HG02870 (cell line): Measurements from ENCODE around the gene PKIB.
"Not testable (repeated sequence)": the region's sequence is repeated elsewhere in the genome, so short reads cannot be mapped to it uniquely, and the experiment has no call there.

Experiments used
- ATAC-seq: cut with Tn5 transposase; IDR thresholded peaks from one replicate; pipeline ENCODE4 v1.9.1; 2021; ENCODE audit warnings: mild to moderate bottlenecking, moderate library complexity; ENCODE audit not compliant: unreplicated experiment

Gene PKIB

GRCh38 chr6:122609881-122610689, at the start of gene PKIB:
PKIB (plus strand) TSS chr6:122610405; CDS start chr6:122717795, 107,390 bp downstream.
- peak; percentile 88 for ATAC-seq

- ATAC-seq = no peak
These were observed 46.7 kb upstream of the PKIB start for GRCh38 chr6:122563364-122564052.

DNA sequence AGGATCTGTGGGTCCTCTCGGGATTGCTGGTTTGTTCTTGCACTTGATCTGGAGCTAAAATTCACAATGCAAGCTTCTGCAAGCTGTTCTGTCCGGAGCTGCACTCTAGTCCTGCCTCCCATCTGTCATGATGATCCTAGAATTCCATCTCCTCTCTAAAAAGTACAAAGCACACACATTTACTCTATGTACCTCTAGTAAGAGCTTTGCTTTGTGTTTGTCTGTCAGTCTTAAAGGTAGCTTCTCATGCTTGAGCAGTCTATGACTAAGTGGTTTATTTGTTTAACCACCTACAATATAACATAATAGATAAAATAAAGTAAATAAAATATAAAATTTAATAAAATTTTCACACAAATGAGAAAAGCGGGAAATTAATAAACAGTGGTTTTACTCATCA, 46.0 kb upstream of the PKIB start:
- ATAC-seq = no peak

DNA sequence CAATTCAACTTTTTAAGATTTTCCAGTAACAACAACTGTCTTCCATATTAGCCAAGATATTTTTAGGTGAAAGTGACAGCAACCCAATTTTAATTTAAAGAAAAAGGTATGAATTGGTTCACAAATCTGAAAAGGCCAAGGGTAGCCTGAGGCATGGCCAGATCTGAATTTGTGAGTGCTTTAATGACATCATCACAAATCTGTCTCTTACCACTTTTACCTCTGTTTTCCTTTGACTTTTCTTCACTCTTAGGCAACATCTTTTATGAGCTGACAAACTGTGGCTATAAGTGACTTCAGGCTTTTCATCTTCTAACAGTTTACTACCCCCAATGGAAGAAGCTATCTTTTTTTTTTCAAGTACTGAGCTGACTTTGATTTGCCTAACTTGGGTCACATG, 44.5 kb upstream of the PKIB start:
- no peak for ATAC-seq

GRCh38 chr6:122567034-122567433, 43.2 kb upstream of the PKIB start:
- ATAC-seq = no peak

DNA sequence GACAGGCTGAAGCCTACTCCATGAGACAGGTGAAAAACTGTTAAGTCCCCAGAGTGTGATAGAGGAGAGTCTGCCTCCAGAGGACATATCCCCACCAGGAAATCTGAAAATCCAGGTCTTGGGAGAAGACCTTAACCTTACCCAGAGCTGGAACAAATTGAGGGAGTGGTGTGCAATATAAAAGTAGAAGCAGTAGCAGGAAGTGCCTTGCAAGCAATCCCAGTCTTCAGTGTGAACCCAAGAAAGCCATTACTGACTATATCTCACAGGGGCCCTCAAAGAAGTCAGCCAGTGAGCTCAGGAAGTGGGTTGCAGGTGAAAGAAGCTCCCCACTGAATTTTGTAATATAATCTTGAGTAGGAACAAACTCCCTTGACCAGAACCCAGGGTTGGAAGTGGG, 41.9 kb upstream of the PKIB start:
- no peak for ATAC-seq

GRCh38 chr6:122568797-122569221, 41.4 kb upstream of the PKIB start:
- no peak for ATAC-seq

DNA sequence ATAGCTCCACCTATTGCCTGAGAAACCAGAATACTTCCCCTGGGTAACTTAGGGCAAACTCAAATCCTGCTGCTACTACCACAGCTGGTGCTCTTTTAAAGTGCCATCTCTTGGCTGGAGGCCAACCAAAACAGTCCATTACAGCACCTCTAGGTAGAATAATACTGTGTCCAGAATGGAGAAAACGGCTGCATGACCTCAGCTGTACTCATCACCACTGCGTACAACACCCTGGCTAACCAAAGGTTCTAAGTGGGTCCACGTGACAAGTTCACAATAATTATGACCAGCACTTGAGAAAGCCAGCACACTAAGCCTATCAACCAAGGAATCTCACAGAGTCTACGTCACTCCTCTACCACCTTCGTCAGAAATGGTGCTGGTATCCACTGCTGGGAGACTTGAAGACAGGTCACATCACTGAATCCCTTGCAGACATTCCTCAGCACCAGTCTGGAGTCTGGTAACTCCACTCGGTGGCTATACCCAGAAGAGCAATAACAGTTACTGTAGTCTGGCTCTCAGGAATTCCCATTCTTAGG, 40.9 kb upstream of the PKIB start:
- ATAC-seq = no peak

GRCh38 chr6:122571888-122572287, 38.3 kb upstream of the PKIB start:
- ATAC-seq = no peak

GRCh38 chr6:122576888-122577287, 33.3 kb upstream of the PKIB start:
- no peak for ATAC-seq

DNA sequence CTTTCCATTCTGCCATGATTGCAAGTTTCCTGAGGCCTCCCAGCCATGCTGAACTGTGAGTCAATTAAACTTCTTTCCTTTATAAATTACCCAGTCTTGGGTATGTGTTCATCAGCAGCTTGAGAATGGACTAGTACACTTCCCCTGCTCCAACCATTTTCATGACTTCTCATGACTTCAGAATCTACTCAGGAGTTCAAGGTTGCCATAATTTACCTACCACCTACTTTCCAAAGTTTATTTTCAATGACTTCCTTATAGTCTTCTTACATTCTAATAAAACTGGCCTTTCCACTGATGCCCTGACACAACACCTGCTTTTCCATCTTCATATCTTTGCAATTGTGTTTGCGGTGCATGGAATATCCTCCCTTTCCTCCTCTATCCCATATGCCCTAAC, 31.2 kb upstream of the PKIB start:
- no peak for ATAC-seq

DNA sequence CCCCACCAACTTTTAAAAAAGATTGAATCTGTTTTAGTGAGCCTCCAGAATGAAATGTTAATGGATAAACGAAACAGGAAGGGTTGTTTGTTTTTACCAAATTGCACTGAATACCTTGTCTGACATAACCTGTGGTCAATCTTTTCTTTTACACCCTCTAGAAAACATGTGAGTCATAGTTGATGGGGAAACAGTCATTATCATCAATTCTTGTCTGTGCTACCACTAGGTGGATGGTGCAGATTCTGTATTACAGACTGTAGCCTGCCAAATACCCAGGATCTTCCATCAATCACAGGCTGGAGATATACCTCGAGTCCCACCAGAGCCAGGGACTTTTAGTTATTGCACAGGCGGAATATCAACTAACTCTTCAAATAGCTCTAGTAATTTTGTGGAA, 29.5 kb upstream of the PKIB start:
- ATAC-seq = no peak

- no peak for ATAC-seq
These were observed 21.1 kb upstream of the PKIB start for GRCh38 chr6:122589115-122589514.

DNA sequence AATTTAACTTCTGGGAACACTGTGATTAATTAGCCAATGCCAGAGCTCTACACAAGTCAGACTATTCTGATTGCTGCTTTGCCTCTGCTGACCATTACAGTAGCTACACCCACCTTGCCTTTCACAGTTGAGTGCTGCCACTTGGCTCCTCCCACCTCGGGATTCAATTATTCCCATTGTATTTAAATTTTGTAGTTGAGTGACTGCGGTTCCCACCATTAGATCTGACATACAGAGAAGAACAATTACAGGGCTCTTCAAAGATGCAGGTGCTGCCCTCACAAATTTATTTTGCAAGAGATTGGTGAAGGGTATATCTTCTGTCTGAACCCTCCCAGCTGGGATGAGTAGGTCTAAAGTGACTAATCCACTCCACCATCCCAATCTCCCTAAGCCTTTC, 11.9 kb upstream of the PKIB start:
- not testable (repeated sequence) for ATAC-seq

DNA sequence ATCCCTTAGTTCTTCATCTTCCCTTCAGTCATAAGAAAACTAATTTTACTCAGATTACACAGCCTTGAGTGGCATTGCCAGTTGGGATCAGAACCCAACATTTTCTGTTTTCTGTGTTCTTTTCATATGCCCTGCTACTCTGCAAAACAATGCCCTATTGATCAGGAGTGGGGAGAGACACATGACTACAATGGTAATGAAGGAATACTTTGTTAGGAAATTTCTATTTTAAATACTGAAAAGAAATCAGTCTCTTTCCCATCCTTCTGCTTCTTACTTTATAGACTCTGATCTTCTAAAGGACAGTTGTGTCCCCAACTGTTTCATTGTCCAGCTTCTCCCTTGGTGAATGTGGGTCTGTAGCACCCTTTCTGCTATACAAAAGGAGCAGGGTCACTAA, 5.5 kb upstream of the PKIB start:
- no peak for ATAC-seq

GRCh38 chr6:122610690-122611455, 668 bp downstream of the PKIB start:
- peak; percentile 35 for ATAC-seq

DNA sequence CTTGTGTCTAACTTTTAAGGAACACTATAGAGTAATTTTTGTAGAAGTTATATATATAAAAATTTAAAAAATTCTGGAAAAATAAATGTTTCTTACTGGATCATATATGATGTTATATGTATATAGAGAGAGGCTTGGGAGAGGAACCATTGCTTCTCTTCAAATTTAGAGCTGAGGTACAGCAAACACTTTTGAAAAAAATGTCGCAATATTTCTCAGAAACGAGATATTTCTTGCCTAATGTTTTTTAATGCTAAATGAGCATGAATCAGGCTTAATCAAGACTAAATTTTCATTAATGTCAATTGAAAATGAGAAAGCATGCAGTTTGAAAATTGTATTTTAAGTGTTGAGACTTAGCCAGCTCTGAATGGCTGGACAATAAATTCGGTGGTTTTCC, 2.6 kb downstream of the PKIB start:
- ATAC-seq = no peak

DNA sequence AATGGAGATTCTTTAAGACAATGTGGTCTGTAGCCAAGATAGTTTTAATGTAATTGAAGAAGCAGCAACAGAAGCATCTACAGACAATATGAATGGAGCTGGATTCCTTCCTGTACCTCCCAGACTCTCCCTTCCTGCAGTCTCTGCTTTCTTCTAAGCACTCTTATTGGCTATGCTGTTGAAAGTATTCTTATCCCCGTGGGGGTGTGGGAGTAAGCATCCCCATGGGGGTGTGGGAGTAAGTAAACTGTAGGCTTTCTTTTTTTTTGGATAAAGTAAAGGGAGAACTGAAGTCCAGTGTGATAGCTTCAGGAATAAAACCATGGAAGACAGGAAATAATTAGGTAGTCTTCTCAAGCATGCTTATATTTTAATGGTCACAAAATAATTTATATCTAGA, 4.1 kb downstream of the PKIB start:
- no peak for ATAC-seq

DNA sequence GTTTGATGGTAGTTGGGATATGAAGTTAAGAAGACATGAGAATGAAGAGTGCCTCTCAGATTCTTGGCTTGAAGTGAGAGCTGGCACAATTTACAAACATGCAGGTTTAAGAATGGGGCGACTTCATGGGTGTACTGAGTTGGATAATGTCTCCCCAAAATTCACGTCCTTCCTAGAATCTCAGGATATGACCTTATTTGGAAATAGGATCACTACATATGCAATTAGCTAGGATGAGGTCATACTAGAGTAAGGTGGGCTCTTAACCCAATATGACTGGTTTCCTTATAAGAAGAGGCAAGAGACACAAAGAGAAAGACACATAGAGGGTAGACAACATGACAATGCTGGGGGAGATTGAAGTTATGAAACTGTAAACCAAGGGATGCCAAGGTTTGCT, 5.2 kb downstream of the PKIB start:
- no peak for ATAC-seq

DNA sequence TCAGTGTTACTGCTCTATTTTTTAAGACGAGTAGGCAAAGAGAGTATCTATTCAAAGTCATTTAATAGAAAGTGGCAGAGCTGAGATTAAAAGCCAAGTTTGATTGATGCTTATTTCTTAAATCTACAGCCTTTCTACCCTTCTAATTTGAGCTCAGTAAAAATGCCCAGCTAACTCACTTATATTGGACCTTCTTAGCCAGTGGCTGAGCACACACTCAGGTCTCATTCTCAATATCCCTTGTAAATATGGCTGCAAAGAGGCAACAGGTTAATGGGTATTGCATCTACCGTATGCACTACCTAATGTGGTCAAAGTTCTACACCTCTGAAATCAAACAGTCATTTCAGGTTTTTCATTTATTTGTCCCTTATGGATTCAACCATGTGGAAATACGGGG, 6.7 kb downstream of the PKIB start:
- ATAC-seq = no peak

DNA sequence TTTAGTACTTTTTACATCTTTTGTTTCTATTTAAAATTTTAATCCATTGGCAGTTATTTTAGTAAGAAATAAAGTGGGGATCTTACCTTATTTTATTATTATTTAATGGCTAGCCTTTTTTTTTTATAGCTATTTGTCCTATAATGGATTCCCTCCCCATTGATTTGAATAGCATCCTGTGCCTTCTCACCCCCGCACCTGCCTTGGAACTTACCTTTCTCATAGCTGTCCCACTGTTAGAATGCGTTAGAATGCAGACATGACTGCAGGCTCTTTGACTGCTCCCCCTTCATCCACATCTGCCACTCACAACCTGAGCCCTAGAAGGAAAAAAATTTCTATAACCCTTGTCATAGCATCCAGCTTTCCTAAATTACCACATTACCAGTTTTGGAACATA, 9.1 kb downstream of the PKIB start:
- ATAC-seq = no peak
